Stimulated activated CD8-positive, alpha-beta memory T cell treated with anti-CD3 and anti-CD28 coated beads, Interleukin-12 subunit alpha, Interleukin-12 subunit beta, amount 100 ng/mL, for 24 hours (primary cell): Measurements from ENCODE around the gene FGA.

Experiments
- DNase-seq: peaks from one replicate; pipeline ENCODE4 v3.0.0-alpha.2; 2020; ENCODE audit errors: extremely low read depth

Gene FGA

GRCh38 chr4:154579927-154580326, 10.6 kb downstream of the FGA start:
- DNase-seq, result no peak

- no peak for DNase-seq
Observed at GRCh38 chr4:154578919-154579318, 11.6 kb downstream of the FGA start.

- no peak for DNase-seq
Observed at GRCh38 chr4:154577324-154577723, 13.2 kb downstream of the FGA start.

- no peak for DNase-seq
Observed at GRCh38 chr4:154574311-154574710, 16.2 kb downstream of the FGA start.

GRCh38 chr4:154573190-154573870, 17.2 kb downstream of the FGA start:
- no peak for DNase-seq

- DNase-seq, result no peak
Observed at GRCh38 chr4:154569584-154569983, 21.0 kb downstream of the FGA start.

GRCh38 chr4:154569028-154569427, 21.5 kb downstream of the FGA start:
- DNase-seq, result no peak

GRCh38 chr4:154566639-154567204, 23.8 kb downstream of the FGA start:
- no peak for DNase-seq

- no peak for DNase-seq
Observed at GRCh38 chr4:154565704-154566103, 24.8 kb downstream of the FGA start.

- DNase-seq, result no peak
Observed at GRCh38 chr4:154564311-154564710, 26.2 kb downstream of the FGA start.

GRCh38 chr4:154562697-154563254, 27.8 kb downstream of the FGA start, which contains the start of gene FGB:
TSS of gene FGB (plus strand) at chr4:154563011. CDS start at chr4:154563019, 8 bp downstream.
- no peak for DNase-seq

GRCh38 chr4:154560824-154561231, 29.7 kb downstream of the FGA start:
- no peak for DNase-seq

- no peak for DNase-seq
Observed at GRCh38 chr4:154560419-154560801, 30.1 kb downstream of the FGA start.

GRCh38 chr4:154559494-154560418, 30.8 kb downstream of the FGA start:
- DNase-seq, result no peak

- DNase-seq, result no peak
Observed at GRCh38 chr4:154559141-154559493, 31.4 kb downstream of the FGA start.

GRCh38 chr4:154551872-154552686, 38.5 kb downstream of the FGA start:
- DNase-seq, result peak; percentile 37

GRCh38 chr4:154549894-154550790, 40.4 kb downstream of the FGA start, which contains the start of gene PLRG1:
TSS of gene PLRG1 (minus strand) at chr4:154550400. CDS start at chr4:154550308, 92 bp downstream.
- peak; percentile 89 for DNase-seq

GRCh38 chr4:154545689-154546088, 44.9 kb downstream of the FGA start:
- no peak for DNase-seq

- DNase-seq, result no peak
Observed at GRCh38 chr4:154542271-154542879, 48.2 kb downstream of the FGA start.
